GM12878 (cell line): ENCODE data around the gene ZNF296. TPM values are rescaled to one million over a fixed set of nuclear protein-coding genes. Genes with fewer than 3 reads are reported as not detected.

Source experiments
- ATAC-seq: fragments of 200-7000 bp; cut with Tn5 transposase; 3 replicates; pipeline ENCODE4 v1.9.1; 2020; ENCODE audit warnings: mild to moderate bottlenecking, moderate library complexity
- BruUV-seq: library from RNA; stranded (reverse); fragments of 400-500 nt; replicated peaks from 2 replicates; lab custom pipeline; 2021; lab: Mats Ljungman, UMichigan
- CTCF ChIA-PET: fragments of 300-600 bp; sonication (Branson Sonifier 250); formaldehyde crosslinking; extraction: SDS; loops from one replicate; lab custom pipeline; 2021; ENCODE audit warnings: inconsistent platforms; lab: Yijun Ruan, JAX
- POLR2A ChIA-PET: fragments of 350-600 bp; formaldehyde crosslinking; extraction: SDS; loops from one replicate; lab custom pipeline; 2021; ENCODE audit warnings: inconsistent platforms; lab: Charles Lee
- RAD21 ChIA-PET: fragments of 300-600 bp; sonication (Branson Sonifier 250); formaldehyde crosslinking; loops from one replicate; lab custom pipeline; 2023; ENCODE audit warnings: antibody characterized with exemption; ENCODE audit not compliant: unreplicated experiment; lab: Charles Lee
- SMC1A ChIA-PET: fragments of 300-600 bp; sonication (Branson Sonifier 250); formaldehyde crosslinking; loops from one replicate; lab custom pipeline; 2023; ENCODE audit not compliant: unreplicated experiment, uncharacterized antibody; lab: Charles Lee
- DNase-seq: peaks from one replicate; pipeline ENCODE4 v3.0.0-alpha.2; 2011; ENCODE audit warnings: low read depth, low spot score
- FAIRE-seq: peaks from 3 replicates; lab custom pipeline; 2011; peaks lifted over from hg19 to GRCh38; lab: Jason Lieb, UNC
- H2AFZ ChIP-seq: 2 replicates; pipeline ENCODE4 v1.6.0; 2011; ENCODE audit warnings: low read depth, low read length, control low read depth; ENCODE audit not compliant: control insufficient read depth
- H3K27ac ChIP-seq: 2 replicates; pipeline ENCODE4 v1.5.1; 2011; ENCODE audit warnings: control low read depth; ENCODE audit not compliant: control insufficient read depth, insufficient read depth
- H3K27me3 ChIP-seq, 2 experiments: replicated peaks in 1 of 2; 2 replicates each; pipeline versions ENCODE4 v1.6.0 to v1.6.1; 2011; ENCODE audit warnings: low read length in 1 of 2; ENCODE audit not compliant: control insufficient read depth in 2 of 2, insufficient read depth in 2 of 2
- H3K36me3 ChIP-seq, 2 experiments: 2 replicates each; pipeline ENCODE4 v1.5.1; 2011; ENCODE audit warnings: low read length in 1 of 2; ENCODE audit not compliant: control insufficient read depth in 2 of 2, insufficient read depth in 2 of 2
- H3K4me1 ChIP-seq: 2 replicates; pipeline ENCODE4 v1.6.1; 2011; ENCODE audit warnings: mild to moderate bottlenecking, low read length, moderate library complexity, mixed read lengths; ENCODE audit not compliant: control insufficient read depth, insufficient read depth
- H3K4me2 ChIP-seq: 2 replicates; pipeline ENCODE4 v1.6.0; 2011; ENCODE audit warnings: control low read depth; ENCODE audit not compliant: control insufficient read depth, insufficient read depth
- H3K4me3 ChIP-seq: fragments of 200-600 bp; sonication (generic); 2 replicates; pipeline ENCODE4 v1.5.1; 2016
- H3K79me2 ChIP-seq: 2 replicates; pipeline ENCODE4 v1.6.0; 2011; ENCODE audit warnings: low read length; ENCODE audit not compliant: control insufficient read depth, insufficient read depth
- H3K9ac ChIP-seq: 2 replicates; pipeline ENCODE4 v1.8.0; 2011; ENCODE audit warnings: low read length, control low read depth, mixed read lengths; ENCODE audit not compliant: control insufficient read depth, insufficient read depth
- H3K9me3 ChIP-seq: replicated peaks from 3 replicates; pipeline ENCODE4 v1.5.1; 2011; ENCODE audit warnings: mild to moderate bottlenecking, low read length; ENCODE audit not compliant: control insufficient read depth, insufficient read depth
- H4K20me1 ChIP-seq: 2 replicates; pipeline ENCODE4 v1.6.0; 2011; ENCODE audit not compliant: control insufficient read depth, insufficient read depth
- CBFB ChIP-seq: IDR thresholded peaks from 2 replicates; pipeline ENCODE4 v1.6.1; 2016; ENCODE audit warnings: antibody characterized with exemption, low read depth
- ESRRA ChIP-seq: IDR thresholded peaks from 2 replicates; pipeline ENCODE4 v1.6.1; 2012; ENCODE audit warnings: mild to moderate bottlenecking, low read length, improper control_type of control experiment
- ETV6 ChIP-seq, 2 experiments: fragments of 450-650 bp in 1 of 2; IDR thresholded peaks in 1 of 2; conservative IDR thresholded peaks in 1 of 2; 2 replicates each; pipeline ENCODE4 v1.6.1; 2014; ENCODE audit warnings: antibody characterized with exemption in 1 of 2, borderline replicate concordance in 1 of 2, low read depth in 1 of 2, mild to moderate bottlenecking in 1 of 2, moderate library complexity in 1 of 2
- HDGF ChIP-seq: fragments of 450-650 bp; IDR thresholded peaks from 2 replicates; pipeline ENCODE4 v1.6.1; 2016; ENCODE audit warnings: antibody characterized with exemption
- HSF1 ChIP-seq: fragments of 150-350 bp; IDR thresholded peaks from 2 replicates; pipeline ENCODE4 v1.6.1; 2014; ENCODE audit warnings: mild to moderate bottlenecking, low read depth, low read length
- JUNB ChIP-seq: IDR thresholded peaks from 2 replicates; pipeline ENCODE4 v1.6.1; 2016; ENCODE audit warnings: antibody characterized with exemption, mild to moderate bottlenecking
- MYB ChIP-seq: fragments of 150-350 bp; IDR thresholded peaks from 2 replicates; pipeline ENCODE4 v1.6.1; 2014; ENCODE audit warnings: mild to moderate bottlenecking, low read depth, low read length, borderline replicate concordance
- NFXL1 ChIP-seq: fragments of 450-650 bp; IDR thresholded peaks from 2 replicates; pipeline ENCODE4 v1.6.1; 2017; ENCODE audit warnings: antibody characterized with exemption, mild to moderate bottlenecking, borderline replicate concordance
- RAD21 ChIP-seq: IDR thresholded peaks from 2 replicates; pipeline ENCODE4 v1.6.1; 2011; ENCODE audit warnings: mild to moderate bottlenecking, low read depth, low read length, moderate library complexity; ENCODE audit not compliant: insufficient read depth
- SMARCA5 ChIP-seq: fragments of 450-650 bp; IDR thresholded peaks from 2 replicates; pipeline ENCODE4 v1.6.1; 2017; ENCODE audit warnings: mild to moderate bottlenecking
- SPI1 ChIP-seq: IDR thresholded peaks from 2 replicates; pipeline ENCODE4 v1.6.1; 2011; ENCODE audit warnings: low read depth, mild to moderate bottlenecking, low read length, moderate library complexity, borderline replicate concordance; ENCODE audit not compliant: insufficient read depth
- SREBF1 ChIP-seq: IDR thresholded peaks from 2 replicates; pipeline ENCODE4 v1.6.1; 2012; ENCODE audit warnings: mild to moderate bottlenecking, low read length
- SRF ChIP-seq, 2 experiments: IDR thresholded peaks; 2 replicates each; pipeline ENCODE4 v1.6.1; 2011; ENCODE audit warnings: low read depth in 2 of 2, low read length in 2 of 2, mild to moderate bottlenecking in 1 of 2, moderate library complexity in 1 of 2
- ZBTB33 ChIP-seq: fragments of 450-650 bp; IDR thresholded peaks from 2 replicates; pipeline ENCODE4 v1.6.1; 2017; ENCODE audit warnings: mild to moderate bottlenecking
- WGBS: methylation state at CpG from one replicate; pipeline ENCODE4 v1.1.6; 2016; ENCODE audit warnings: low lambda C conversion rate; ENCODE audit not compliant: insufficient replicate concordance, insufficient coverage; ENCODE audit errors: missing lambda C conversion rate; 5-methylcytosine and 5-hydroxymethylcytosine counted together
- in situ Hi-C: fragments of 300-500 bp; cut with MboI; formaldehyde crosslinking; loops from 9 replicates; pipeline ENCODE4 v1.14.3; 2018; ENCODE audit warnings: mixed read lengths
- intact Hi-C: fragments of 100-400 bp; cut with micrococcal nuclease; formaldehyde crosslinking; loops from one replicate; pipeline ENCODE4 v1.14.2; 2022; ENCODE audit not compliant: unreplicated experiment
- polyA plus RNA-seq, 11 experiments: library from polyadenylated mRNA; depleted of rRNA in 4 of 11; unstranded in 6 of 11; stranded (reverse) in 5 of 11; fragments of >200 nt; fragmentation: Nextera tagmentation in 4 of 11; fragmentation: Illumina TruSeq in 1 of 11; extraction: Ambion mirVana in 4 of 11; extraction: Trizol in 1 of 11; gene quantifications; 1 replicate in 1 of 11; 2 replicates in 10 of 11; pipeline versions ENCODE4 v1.2.1 to v1.2.3, GENCODE V29; 2011 to 2016; ENCODE audit warnings: inconsistent platforms in 2 of 11, missing spikeins in 2 of 11, low read depth in 1 of 11
- total RNA-seq, 4 experiments: library from RNA; depleted of rRNA in 3 of 4; stranded (reverse); fragments of >200 nt in 3 of 4; fragmentation: Illumina TruSeq in 1 of 4; extraction: Trizol in 1 of 4; gene quantifications; 2 replicates each; pipeline versions ENCODE4 v1.2.1 to v1.2.3, GENCODE V29; 2013 to 2021

ZNF296 gene
- total and polyA plus RNA-seq, 10 of the 15 experiments (the other 5 are each of a cell fraction or from before 2014, with no cell fraction given): 0.44 to 23.6 (median 3.5) TPM; not detected in 1

GRCh38 chr19:45114116-45114515 lies 37.8 kb upstream of the ZNF296 start:
- peaks cover 66% of the 10 kb centered on the region for H3K79me2 ChIP-seq
- FAIRE-seq (no peak), ATAC-seq (no peak)
- H3K36me3 ChIP-seq: peaks cover 0 to 7% of the 10 kb centered on the region in 2 experiments; a peak in 3 of 4 replicates
- WGBS: 55% methylated on average over 4 of the region's 4 CpGs
- in situ Hi-C loops: no loop called here
- no peaks in the 10 kb centered on the region for H3K9me3 ChIP-seq
- peaks cover 72% of the 10 kb centered on the region for H3K4me1 ChIP-seq
- H3K9ac ChIP-seq: no peak overlapping the region
- no TSS peak for BruUV-seq
- TF ChIP-seq ETV6 (conservative IDR thresholded peaks at IDR 0.05 in 1 of 2, IDR thresholded peaks at IDR 0.05 in 1 of 2; ENCODE audit: borderline replicate concordance in 1 of 2, low read depth in 1 of 2) (no peak), SMARCA5 (no peak), JUNB (no peak), ESRRA (no peak), SPI1 (peak; percentile 23; the same call in 1 of the 2 replicates), SREBF1 (no peak)
- TF ChIP-seq, all 136 proteins: peak for 1
- no peak overlapping the region for H3K4me3 ChIP-seq
- H4K20me1 ChIP-seq: peaks cover 3% of the 10 kb centered on the region; the same call in 1 of the 2 replicates
- no peak overlapping the region for H2AFZ ChIP-seq
- intact Hi-C loops: no loop called here
- CTCF ChIA-PET: no interaction called here
- no peaks in the 10 kb centered on the region for H3K27me3 ChIP-seq
- SMC1A ChIA-PET: interaction anchor here (0.7 kb wide), 1 partner anchor 23 kb away, joined by 4 read pairs; no protein-coding TSS in a partner anchor
- peak overlapping the region; percentile 10; the same call in 1 of the 2 replicates for H3K27ac ChIP-seq
- H3K4me2 ChIP-seq: no peak overlapping the region
- no peak for DNase-seq
- RAD21 ChIA-PET: interaction anchor here (0.5 kb wide), 1 partner anchor 204 kb away, joined by 3 read pairs; no protein-coding TSS in a partner anchor
- POLR2A ChIA-PET: interaction anchor here (0.6 to 1.2 kb wide), 2 partner anchors 21 to 842 kb away, joined by 3 to 4 read pairs; no protein-coding TSS in a partner anchor

DNA sequence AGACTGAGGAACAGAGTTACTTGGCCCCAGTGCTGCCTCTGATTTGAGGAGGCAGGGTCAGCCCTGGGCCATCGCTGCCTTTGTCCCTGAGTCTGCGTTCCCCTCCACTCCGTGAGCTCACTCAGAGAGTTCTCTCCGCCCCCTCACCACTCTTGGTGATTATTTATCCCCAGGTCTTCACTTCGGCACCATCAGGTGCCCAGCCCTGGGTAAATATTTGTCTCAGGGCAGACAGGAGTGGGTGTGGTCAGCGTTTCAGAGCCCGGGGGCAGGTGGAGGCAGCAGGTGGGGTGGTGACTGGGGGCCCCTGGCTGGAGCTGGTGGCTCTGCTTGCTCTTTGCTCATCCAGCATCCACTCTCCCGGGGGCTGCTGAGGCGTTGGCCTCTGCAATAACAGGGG lies 37.4 kb upstream of the ZNF296 start:
- no peak overlapping the region for H3K9ac ChIP-seq
- RAD21 ChIA-PET: no interaction called here
- 57% methylated on average over 9 of the region's 9 CpGs for WGBS
- TF ChIP-seq MYB (no peak), HSF1 (no peak), ZBTB33 (no peak), NFXL1 (no peak), ETV6 (conservative IDR thresholded peaks at IDR 0.05 in 1 of 2, IDR thresholded peaks at IDR 0.05 in 1 of 2; ENCODE audit: borderline replicate concordance in 1 of 2, low read depth in 1 of 2) (no peak), RAD21 (no peak), CBFB (no peak), HDGF (no peak), SRF (IDR thresholded peaks at IDR 0.05; ENCODE audit: low read depth in 2 of 2, low read length in 2 of 2) (no peak)

More for the DNA sequence above, 37.4 kb upstream of the ZNF296 start:
- Histone ChIP-seq H2AFZ (no peak overlapping the region), H3K4me3 (no peak overlapping the region), H3K27me3 (no peaks in the 10 kb centered on the region), H3K36me3 (peaks cover 0 to 7% of the 10 kb centered on the region in 2 experiments; a peak in 3 of 4 replicates), H3K27ac (no peak overlapping the region), H3K4me1 (peaks cover 67% of the 10 kb centered on the region), H4K20me1 (peaks cover 3% of the 10 kb centered on the region; the same call in 1 of the 2 replicates), H3K4me2 (0 out of 2 replicates have a peak overlapping the region, but pooled peaks have one; percentile 11), H3K79me2 (peaks cover 66% of the 10 kb centered on the region), H3K9me3 (no peaks in the 10 kb centered on the region)
- ATAC-seq (no peak), FAIRE-seq (no peak), DNase-seq (no peak)
- ChIA-PET SMC1A (interaction anchor here (0.7 to 1.2 kb wide), 3 partner anchors 10 to 22 kb away, joined by 3 to 4 read pairs (median 3); no protein-coding TSS in a partner anchor), POLR2A (interaction anchor here (0.5 to 1.2 kb wide), 2 partner anchors 22 to 171 kb away, joined by 3 read pairs; no protein-coding TSS in a partner anchor), CTCF (interaction anchor here (1.8 kb wide), 1 partner anchor 10 kb away, joined by 8 read pairs; no protein-coding TSS in a partner anchor)
- no TSS peak for BruUV-seq
- intact Hi-C loops: no loop called here
- in situ Hi-C loops: no loop called here
